Measurements from ENCODE around the gene IL10RB. TPM values are rescaled to one million over a fixed set of nuclear protein-coding genes. Genes with fewer than 3 reads are reported as not detected.

The IL10RB gene
- total RNA-seq, 4 donors from 2014 or later: 19.8 to 83.8 (median 35.1) TPM

DNA sequence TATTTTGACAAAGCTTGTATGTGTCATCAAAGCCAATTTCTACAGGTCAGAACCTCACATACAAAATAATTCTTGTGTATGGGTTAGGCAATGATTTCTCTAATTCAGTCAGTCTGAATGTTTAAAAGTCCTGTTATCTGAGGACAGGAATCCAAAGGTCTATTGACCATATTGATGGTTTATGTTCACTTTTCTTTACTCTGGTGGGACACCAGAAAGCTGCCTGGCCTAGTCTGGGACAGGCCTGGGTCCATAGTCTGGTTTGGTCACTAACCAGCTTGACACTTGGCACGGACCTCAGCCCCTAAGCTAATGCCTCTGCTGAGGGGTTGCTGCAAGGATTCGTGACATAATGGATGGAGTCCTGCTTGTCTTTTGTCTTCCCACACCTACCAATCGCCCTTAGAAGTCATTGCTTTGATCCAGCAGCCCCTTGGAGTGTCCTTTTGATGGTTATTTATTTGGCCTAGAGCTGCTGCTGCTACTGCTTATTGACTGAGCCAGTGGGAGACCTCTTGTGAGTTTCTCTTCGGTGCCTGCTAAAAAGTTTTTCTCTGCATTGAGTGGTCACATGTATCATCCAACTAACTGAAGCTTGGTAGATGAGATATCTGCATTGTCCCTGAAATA lies 20.8 kb upstream of the IL10RB start:
- TF ChIP-seq CTCF (IDR thresholded peaks at IDR 0.05; ENCODE audit: low read depth): no peak

- TF ChIP-seq CTCF (IDR thresholded peaks at IDR 0.05; ENCODE audit: low read depth): no peak
Observed at GRCh38 chr21:33246506-33246905, 19.7 kb upstream of the IL10RB start.

DNA sequence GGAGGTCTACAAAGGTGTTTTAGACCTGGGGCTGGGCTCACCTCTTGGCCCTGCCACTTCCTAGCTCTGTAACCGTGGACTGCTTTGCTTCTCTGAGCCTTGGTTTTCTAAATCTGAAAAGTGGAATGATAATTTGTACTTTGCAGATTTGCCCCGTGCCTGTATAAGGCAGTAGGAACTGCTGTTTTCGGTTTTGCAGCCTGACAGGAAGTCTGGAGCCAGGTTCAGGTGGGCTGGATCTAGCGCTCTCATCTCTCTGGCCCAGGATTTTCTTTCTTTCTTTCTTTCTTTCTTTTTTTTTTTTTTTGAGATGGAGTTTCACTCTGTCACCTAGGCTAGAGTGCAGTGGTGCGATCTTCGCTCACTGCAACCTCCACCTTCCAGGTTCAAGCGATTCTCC lies 19.2 kb upstream of the IL10RB start:
- TF ChIP-seq CTCF (IDR thresholded peaks at IDR 0.05; ENCODE audit: low read depth): no peak

- TF ChIP-seq CTCF (IDR thresholded peaks at IDR 0.05; ENCODE audit: low read depth): no peak
Observed at GRCh38 chr21:33247599-33247998, 18.6 kb upstream of the IL10RB start.

DNA sequence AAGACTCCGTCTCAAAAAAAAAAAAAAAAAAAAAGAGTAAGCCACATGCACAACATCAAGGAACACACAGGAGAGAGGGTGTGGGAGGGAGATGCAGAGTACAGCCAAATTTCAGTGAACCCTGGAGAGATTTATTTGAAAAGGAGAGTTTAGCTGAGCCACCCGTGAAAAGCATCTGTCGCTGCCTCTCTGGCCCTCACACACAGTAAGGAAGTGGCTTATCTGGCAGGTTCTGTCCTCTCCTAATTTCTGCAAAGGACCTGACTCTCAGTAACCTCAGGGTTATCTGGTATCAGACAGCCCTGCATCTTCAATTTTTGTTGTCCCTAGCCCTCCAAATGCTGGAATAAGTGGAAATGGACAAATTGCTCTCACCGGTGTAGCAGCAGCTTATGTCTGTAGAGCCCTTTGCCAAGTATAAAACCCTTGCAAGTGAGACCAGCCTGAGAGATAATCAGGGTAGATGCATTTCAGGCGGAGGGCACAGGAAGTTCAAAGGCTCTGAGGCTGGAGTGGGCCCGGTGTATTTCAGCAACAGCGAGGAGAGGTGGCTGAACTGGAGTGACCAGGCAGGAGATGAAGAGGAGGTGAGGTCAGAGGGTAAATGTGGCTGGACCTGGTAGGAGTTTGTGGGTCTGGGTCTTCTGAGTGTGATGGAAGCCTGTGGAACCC lies 16.7 kb upstream of the IL10RB start:
- TF ChIP-seq CTCF (IDR thresholded peaks at IDR 0.05; ENCODE audit: low read depth): no peak

GRCh38 chr21:33251119-33251518 lies 15.0 kb upstream of the IL10RB start:
- no peak for TF ChIP-seq CTCF (IDR thresholded peaks at IDR 0.05; ENCODE audit: low read depth)

GRCh38 chr21:33254766-33255165 lies 11.4 kb upstream of the IL10RB start:
- no peak for TF ChIP-seq CTCF (IDR thresholded peaks at IDR 0.05; ENCODE audit: low read depth)

Data from subcutaneous adipose tissue (tissue), 4 donors.